Dermis blood vessel endothelial cell (primary cell): ENCODE data around the gene ZNF576. TPM values are rescaled to one million over a fixed set of nuclear protein-coding genes. Genes with fewer than 3 reads are reported as not detected.
"Not testable (repeated sequence)": the region's sequence is repeated elsewhere in the genome, so short reads cannot be mapped to it uniquely, and the experiment has no call there.

Source experiments
- DNase-seq: peaks from one replicate; pipeline ENCODE4 v3.0.0; 2010
- total RNA-seq: library from RNA; depleted of rRNA; stranded (reverse); fragments of >200 nt; gene quantifications from 2 replicates; pipeline ENCODE4 v1.2.3, GENCODE V29; 2014

ZNF576 gene
- total RNA-seq, 1 donor from 2014 or later, result 12.6 TPM

GRCh38 chr19:43628646-43629326 lies 32.4 kb downstream of the ZNF576 start:
- no peak for DNase-seq

- DNase-seq, result no peak
Measured at GRCh38 chr19:43631491-43631890, 35.1 kb downstream of the ZNF576 start.

- DNase-seq, result no peak
Measured at GRCh38 chr19:43633520-43633919, 37.1 kb downstream of the ZNF576 start.

- DNase-seq, result no peak
Measured at GRCh38 chr19:43634068-43634467, 37.7 kb downstream of the ZNF576 start.

- no peak for DNase-seq
Measured at GRCh38 chr19:43634506-43634871, 38.1 kb downstream of the ZNF576 start.

GRCh38 chr19:43634872-43635560 lies 38.6 kb downstream of the ZNF576 start:
- no peak for DNase-seq

- not testable (repeated sequence) for DNase-seq
Measured at GRCh38 chr19:43635561-43635940, 39.2 kb downstream of the ZNF576 start.

GRCh38 chr19:43636121-43636683 lies 39.8 kb downstream of the ZNF576 start:
- DNase-seq, result no peak

- DNase-seq, result no peak
Measured at GRCh38 chr19:43638214-43638994, 42.0 kb downstream of the ZNF576 start.

GRCh38 chr19:43638995-43639518 lies 42.7 kb downstream of the ZNF576 start:
- no peak for DNase-seq

GRCh38 chr19:43639519-43640423 lies 43.4 kb downstream of the ZNF576 start, which contains the start of gene CADM4:
TSS of gene CADM4 (minus strand) at chr19:43639850. CDS start at chr19:43639790, 60 bp downstream.
- peak; percentile 12 for DNase-seq

GRCh38 chr19:43640424-43640757 lies 44.0 kb downstream of the ZNF576 start:
- DNase-seq, result no peak

- DNase-seq, result no peak
Measured at GRCh38 chr19:43641333-43641732, 44.9 kb downstream of the ZNF576 start.

- DNase-seq, result no peak
Measured at GRCh38 chr19:43642531-43642930, 46.1 kb downstream of the ZNF576 start.

GRCh38 chr19:43643326-43643725 lies 46.9 kb downstream of the ZNF576 start:
- DNase-seq, result no peak

GRCh38 chr19:43644181-43644580 lies 47.8 kb downstream of the ZNF576 start:
- no peak for DNase-seq

- DNase-seq, result no peak
Measured at GRCh38 chr19:43648633-43649032, 52.2 kb downstream of the ZNF576 start.

- no peak for DNase-seq
Measured at GRCh38 chr19:43649514-43649913, 53.1 kb downstream of the ZNF576 start.

- not testable (repeated sequence) for DNase-seq
Measured at GRCh38 chr19:43650276-43650675, 53.9 kb downstream of the ZNF576 start.
